Subcutaneous adipose tissue (tissue), 4 donors: ENCODE results near the gene YOD1. TPM values are rescaled to one million over a fixed set of nuclear protein-coding genes. Genes with fewer than 3 reads are reported as not detected.

Experiments used
- CTCF ChIP-seq: fragments of 450-650 bp; IDR thresholded peaks from one replicate; pipeline ENCODE4 v1.5.1; 2016; ENCODE audit warnings: low read depth, mild to moderate bottlenecking, control low read depth, antibody characterized with exemption, moderate library complexity
- total RNA-seq, 4 donors: library from RNA; depleted of rRNA; stranded (reverse); fragments of >200 nt; gene quantifications; one replicate each; pipeline ENCODE4 v1.1.0, GENCODE V29; 2016

YOD1 gene
- total RNA-seq, 4 donors from 2014 or later = 6.0 to 11.9 (median 6.9) TPM

DNA sequence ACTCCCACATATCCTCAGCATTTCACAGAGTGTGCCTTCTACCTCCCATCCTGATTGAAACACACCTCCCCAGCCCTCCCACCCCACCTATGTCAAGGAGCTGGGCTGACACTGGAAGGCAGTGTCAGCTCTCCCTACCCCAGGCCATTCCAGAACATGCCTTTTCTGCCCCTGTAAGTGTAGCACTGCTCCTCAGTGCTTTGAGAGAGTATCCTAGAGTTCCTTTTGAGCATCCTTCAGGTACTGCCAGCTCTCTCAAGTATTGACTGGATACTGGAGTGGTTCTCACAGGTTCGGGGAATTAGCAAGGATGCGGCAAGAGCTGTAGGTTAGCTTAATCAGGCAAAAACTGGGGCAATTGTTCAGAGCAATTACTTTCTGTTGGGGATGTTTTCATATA, 40.3 kb downstream of the YOD1 start:
- no peak for TF ChIP-seq CTCF

- no peak for TF ChIP-seq CTCF
Measured at GRCh38 chr1:207009945-207010344, 41.1 kb downstream of the YOD1 start.

- TF ChIP-seq CTCF = no peak
Measured at GRCh38 chr1:207009182-207009850, 41.7 kb downstream of the YOD1 start.

DNA sequence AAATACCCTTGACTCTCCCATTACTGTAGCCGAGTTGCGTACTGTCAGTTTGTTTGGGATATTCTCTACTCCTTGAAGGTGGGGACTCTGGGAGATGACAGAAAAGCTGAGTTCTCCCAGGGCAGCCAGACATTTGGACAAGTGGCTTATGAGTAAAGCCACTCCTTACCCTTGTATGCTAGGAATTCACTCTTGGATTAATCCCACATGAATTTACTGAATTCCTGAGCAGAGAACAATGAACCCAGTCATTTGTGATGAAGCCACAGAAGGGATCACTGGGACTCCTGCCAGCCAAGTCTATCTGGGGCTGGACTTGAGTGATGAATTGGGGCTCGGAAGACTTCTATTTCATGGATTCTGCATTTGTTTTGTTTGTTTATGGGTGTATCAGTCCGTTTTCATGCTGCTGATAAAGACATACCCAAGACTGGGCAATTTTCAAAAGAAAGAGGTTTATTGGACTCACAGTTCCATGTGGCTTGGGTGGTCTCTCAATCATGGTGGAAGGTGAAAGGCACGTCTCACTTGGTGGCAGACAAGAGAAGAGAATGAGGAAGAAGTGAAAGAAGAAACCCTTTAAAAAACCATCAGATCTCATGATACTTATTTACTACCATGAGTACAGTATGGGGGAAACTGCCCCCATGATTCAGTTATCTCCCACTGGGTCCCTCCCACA, 43.5 kb downstream of the YOD1 start:
- TF ChIP-seq CTCF = no peak

GRCh38 chr1:207006914-207007313, 44.1 kb downstream of the YOD1 start:
- no peak for TF ChIP-seq CTCF

GRCh38 chr1:207006083-207006482, 44.9 kb downstream of the YOD1 start:
- TF ChIP-seq CTCF = no peak

- no peak for TF ChIP-seq CTCF
Measured at GRCh38 chr1:207004931-207005830, 45.8 kb downstream of the YOD1 start.
